H1 (cell line): Measurements from ENCODE around the gene CLDN7. TPM values are rescaled to one million over a fixed set of nuclear protein-coding genes. Genes with fewer than 3 reads are reported as not detected.

Experiments
- CTCF ChIA-PET: fragments of 300-600 bp; sonication (Branson Sonifier 250); formaldehyde crosslinking; loops from one replicate; lab custom pipeline; 2021; ENCODE audit not compliant: partially characterized antibody; lab: Charles Lee
- POLR2A ChIA-PET: fragments of 300-600 bp; sonication (Branson Sonifier 250); formaldehyde crosslinking; loops from one replicate; lab custom pipeline; 2021; ENCODE audit warnings: inconsistent platforms; ENCODE audit not compliant: partially characterized antibody; lab: Charles Lee
- DNase-seq, 2 experiments: peaks; one replicate each; pipeline versions ENCODE4 v3.0.0 to v3.0.0-alpha.2; 2010 to 2022; ENCODE audit warnings: low spot score in 2 of 2, low read depth in 1 of 2, mixed read lengths in 1 of 2
- FAIRE-seq: peaks from 2 replicates; lab custom pipeline; 2011; peaks lifted over from hg19 to GRCh38; lab: Jason Lieb, UNC
- H2AFZ ChIP-seq: 2 replicates; pipeline ENCODE4 v1.8.1; 2012; ENCODE audit warnings: low read length, inconsistent platforms
- H2AK5ac ChIP-seq: 2 replicates; pipeline ENCODE4 v1.6.1; 2013; ENCODE audit warnings: low read depth, low read length
- H2BK120ac ChIP-seq: replicated peaks from 2 replicates; pipeline ENCODE3; 2013; ENCODE audit warnings: low read depth, low read length, inconsistent platforms
- H2BK12ac ChIP-seq: 2 replicates; pipeline ENCODE4 v1.6.1; 2013; ENCODE audit warnings: low read depth, low read length
- H2BK15ac ChIP-seq: 2 replicates; pipeline ENCODE4 v1.6.1; 2013; ENCODE audit warnings: low read length
- H2BK20ac ChIP-seq: 2 replicates; pipeline ENCODE4 v1.6.1; 2013; ENCODE audit warnings: low read length
- H2BK5ac ChIP-seq: 2 replicates; pipeline ENCODE4 v1.6.1; 2013; ENCODE audit warnings: low read depth, low read length
- H3K14ac ChIP-seq: 2 replicates; pipeline ENCODE4 v1.6.1; 2013; ENCODE audit warnings: inconsistent platforms; ENCODE audit not compliant: insufficient read length
- H3K18ac ChIP-seq: 2 replicates; pipeline ENCODE4 v1.6.1; 2013; ENCODE audit warnings: low read length; ENCODE audit errors: extremely low read depth
- H3K23ac ChIP-seq: 2 replicates; pipeline ENCODE4 v1.6.1; 2013; ENCODE audit warnings: inconsistent platforms; ENCODE audit not compliant: insufficient read length
- H3K23me2 ChIP-seq: 2 replicates; pipeline ENCODE4 v1.6.1; 2013; ENCODE audit warnings: low read depth, low read length
- H3K27ac ChIP-seq: 2 replicates; pipeline ENCODE4 v1.6.1; 2011; ENCODE audit warnings: low read depth, low read length, inconsistent platforms
- H3K27me3 ChIP-seq, 4 experiments: replicated peaks in 1 of 4; 1 replicate in 1 of 4; 2 replicates in 3 of 4; pipeline versions ENCODE4 v1.6.1 to v1.8.1; 2011 to 2013; ENCODE audit warnings: low read length in 3 of 4, mild to moderate bottlenecking in 3 of 4, inconsistent platforms in 2 of 4, mixed read lengths in 2 of 4, moderate library complexity in 1 of 4; ENCODE audit not compliant: control insufficient read depth in 3 of 4, insufficient read depth in 3 of 4; ENCODE audit errors: extremely low read depth in 1 of 4
- H3K36me3 ChIP-seq, 4 experiments: 2 replicates each; pipeline versions ENCODE4 v1.6.1 to v1.8.1; 2011 to 2013; ENCODE audit warnings: mild to moderate bottlenecking in 4 of 4, low read length in 3 of 4, moderate library complexity in 2 of 4, control low read depth in 1 of 4, inconsistent platforms in 1 of 4; ENCODE audit not compliant: insufficient read depth in 4 of 4, control insufficient read depth in 2 of 4
- H3K4ac ChIP-seq: replicated peaks from 2 replicates; pipeline ENCODE3; 2013; ENCODE audit warnings: low read length, low read depth, mixed read lengths, inconsistent platforms; ENCODE audit not compliant: insufficient read length
- H3K4me1 ChIP-seq, 4 experiments: replicated peaks in 1 of 4; 1 replicate in 1 of 4; 2 replicates in 3 of 4; pipeline versions ENCODE4 v1.6.1 to v1.8.1; 2011 to 2013; ENCODE audit warnings: low read length in 3 of 4, inconsistent platforms in 2 of 4, mixed read lengths in 1 of 4; ENCODE audit not compliant: insufficient read depth in 4 of 4, control insufficient read depth in 3 of 4
- H3K4me2 ChIP-seq, 2 experiments: 2 replicates each; pipeline versions ENCODE4 v1.6.1 to v1.8.1; 2011 to 2013; ENCODE audit warnings: low read depth in 2 of 2, low read length in 2 of 2, control low read depth in 1 of 2, inconsistent platforms in 1 of 2, mild to moderate bottlenecking in 1 of 2; ENCODE audit not compliant: insufficient read depth in 1 of 2
- H3K4me3 ChIP-seq, 4 experiments: fragments of 200-600, 300-600 bp in 1 of 4; sonication (generic), shearing (Covaris generic), sonication (Bioruptor Twin) in 1 of 4; 2 replicates each; pipeline versions ENCODE4 v1.5.1 to v1.8.1; 2011 to 2016; ENCODE audit warnings: low read length in 4 of 4, low read depth in 3 of 4, control low read depth in 2 of 4, inconsistent platforms in 2 of 4, mild to moderate bottlenecking in 2 of 4, mixed read lengths in 1 of 4, moderate library complexity in 1 of 4; ENCODE audit not compliant: insufficient read depth in 2 of 4; ENCODE audit errors: extremely low read depth in 1 of 4
- H3K56ac ChIP-seq: replicated peaks from 2 replicates; pipeline ENCODE3; 2013; ENCODE audit warnings: low read depth, mild to moderate bottlenecking, mixed read lengths, low read length, inconsistent platforms; ENCODE audit not compliant: insufficient read length
- H3K79me1 ChIP-seq: 2 replicates; pipeline ENCODE4 v1.6.1; 2013; ENCODE audit warnings: low read depth, low read length, control low read depth
- H3K79me2 ChIP-seq, 2 experiments: 2 replicates each; pipeline versions ENCODE4 v1.6.1 to v1.8.1; 2012 to 2013; ENCODE audit warnings: low read length in 2 of 2, mild to moderate bottlenecking in 2 of 2, inconsistent platforms in 1 of 2; ENCODE audit not compliant: insufficient read depth in 2 of 2, control insufficient read depth in 1 of 2
- H3K9ac ChIP-seq, 4 experiments: replicated peaks in 1 of 4; 1 replicate in 1 of 4; 2 replicates in 3 of 4; pipeline versions ENCODE4 v1.6.1 to v1.8.1; 2011 to 2013; ENCODE audit warnings: low read depth in 3 of 4, low read length in 3 of 4, control low read depth in 2 of 4, mild to moderate bottlenecking in 2 of 4, moderate library complexity in 2 of 4, inconsistent platforms in 1 of 4; ENCODE audit errors: extremely low read depth in 1 of 4
- H3K9me3 ChIP-seq, 2 experiments: 2 replicates each; pipeline versions ENCODE4 v1.6.1 to v1.8.1; 2012 to 2013; ENCODE audit warnings: mild to moderate bottlenecking in 2 of 2, moderate library complexity in 2 of 2, control low read depth in 1 of 2, inconsistent platforms in 1 of 2, low read depth in 1 of 2, low read length in 1 of 2, mixed read lengths in 1 of 2; ENCODE audit not compliant: insufficient read depth in 2 of 2
- H4K20me1 ChIP-seq, 2 experiments: replicated peaks in 1 of 2; 2 replicates each; pipeline versions ENCODE3 to v1.8.1; 2011 to 2013; ENCODE audit warnings: inconsistent platforms in 2 of 2, low read length in 2 of 2, mild to moderate bottlenecking in 1 of 2; ENCODE audit not compliant: insufficient read depth in 2 of 2, control insufficient read depth in 1 of 2
- H4K5ac ChIP-seq: 2 replicates; pipeline ENCODE4 v1.6.1; 2013; ENCODE audit warnings: low read length, low read depth, mixed read lengths, inconsistent platforms; ENCODE audit not compliant: insufficient read length
- H4K8ac ChIP-seq: 2 replicates; pipeline ENCODE4 v1.8.0; 2013; ENCODE audit warnings: mild to moderate bottlenecking, moderate library complexity, low read length, inconsistent platforms; ENCODE audit not compliant: insufficient read depth; ENCODE audit errors: extremely low read depth
- H4K91ac ChIP-seq: replicated peaks from 2 replicates; pipeline ENCODE3; 2013; ENCODE audit warnings: low read length, mixed read lengths, inconsistent platforms; ENCODE audit not compliant: insufficient read length
- EGR1 ChIP-seq: IDR thresholded peaks from 2 replicates; pipeline ENCODE4 v1.6.1; 2011; ENCODE audit warnings: low read depth, low read length, borderline replicate concordance
- GABPA ChIP-seq: IDR thresholded peaks from 2 replicates; pipeline ENCODE4 v1.6.1; 2011; ENCODE audit warnings: mild to moderate bottlenecking, low read length, moderate library complexity, borderline replicate concordance; ENCODE audit not compliant: insufficient read depth
- WGBS, 2 experiments: shearing (Covaris generic) in 1 of 2; methylation state at CpG; one replicate each; pipeline versions ENCODE4 v1.1.6 to v1.1.7; 2013 to 2015; ENCODE audit warnings: low lambda C conversion rate in 2 of 2, mixed read lengths in 2 of 2, inconsistent platforms in 1 of 2, low coverage in 1 of 2, missing lambda C conversion rate in 1 of 2; ENCODE audit not compliant: insufficient replicate concordance in 2 of 2, insufficient coverage in 1 of 2, insufficient read length in 1 of 2; ENCODE audit errors: extremely low coverage in 1 of 2, missing lambda C conversion rate in 1 of 2; 5-methylcytosine and 5-hydroxymethylcytosine counted together
- polyA plus RNA-seq, 7 experiments: library from polyadenylated mRNA; depleted of rRNA in 3 of 7; stranded (reverse) in 5 of 7; unstranded in 2 of 7; fragments of >200 nt in 5 of 7; fragments of 200-250 nt in 2 of 7; gene quantifications; 1 replicate in 5 of 7; 2 replicates in 1 of 7; 4 replicates in 1 of 7; pipeline versions ENCODE4 v1.2.1 to v1.2.3, GENCODE V29; 2011 to 2013; ENCODE audit warnings: missing spikeins in 2 of 7, mixed read lengths in 2 of 7
- total RNA-seq: library from RNA; stranded (reverse); fragmentation: NEBNext Ultra II Directional; extraction: Animal tissue kit (Norgen Biotek cat#: 25700); gene quantifications from 2 replicates; pipeline ENCODE4 v1.2.1, GENCODE V29; 2021

Gene CLDN7
- total and polyA plus RNA-seq, 2 of the 8 experiments (the other 6 are each of a cell fraction or from before 2014, with no cell fraction given): 118 to 119 TPM

DNA sequence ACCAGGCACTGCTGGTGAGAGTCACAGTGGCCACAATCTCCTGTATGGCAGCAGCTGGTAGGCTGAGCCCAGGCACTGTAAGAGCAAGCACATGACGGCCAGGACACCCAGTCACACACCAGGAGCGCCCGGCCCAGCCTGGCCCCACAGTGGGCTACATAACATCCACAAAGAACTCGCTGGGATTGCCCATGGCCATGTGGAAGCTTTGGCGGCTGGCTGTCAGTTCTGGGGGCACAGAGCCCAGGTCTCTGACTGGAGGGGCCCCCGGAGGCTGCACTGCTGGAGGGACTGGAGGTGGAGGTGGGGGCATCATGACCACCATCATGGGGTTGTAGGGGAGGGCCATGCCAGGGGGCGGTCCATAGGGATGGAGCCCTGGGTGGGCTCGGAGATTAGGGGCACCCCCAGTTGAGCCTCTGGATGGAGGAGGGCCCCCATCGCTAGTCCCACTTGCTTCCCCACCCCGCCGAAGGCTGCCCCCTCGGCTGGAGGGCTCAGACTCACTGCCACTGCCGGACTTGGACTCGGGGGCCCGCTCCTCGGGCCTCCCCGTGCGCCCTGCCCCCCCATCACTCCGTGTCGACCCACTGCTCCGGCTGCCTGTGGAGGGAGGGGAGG, 36.5 kb downstream of the CLDN7 start:
- FAIRE-seq (no peak), DNase-seq (no peak)
- Histone ChIP-seq H4K8ac (no peak overlapping the region), H2BK15ac (no peak overlapping the region), H2BK20ac (no peak overlapping the region), H2BK12ac (no peak overlapping the region), H3K23ac (no peak overlapping the region), H3K14ac (no peak overlapping the region), H3K79me2 (peaks cover 0 to 9% of the 10 kb centered on the region in 2 experiments; a peak in 2 of 4 replicates), H3K27me3 (no peaks in the 10 kb centered on the region), H3K4me3 (no peak overlapping the region), H4K91ac (no peak overlapping the region), H3K79me1 (peaks cover 2% of the 10 kb centered on the region), H2AK5ac (no peak overlapping the region), H2AFZ (no peak overlapping the region), H3K18ac (no peak overlapping the region), H3K4me1 (peaks cover 0 to 5% (median under 1%) of the 10 kb centered on the region in 4 experiments; a peak in 2 of 7 replicates), H3K9ac (no peak overlapping the region), H3K23me2 (no peaks in the 10 kb centered on the region), H3K4me2 (no peak overlapping the region), H3K36me3 (peaks cover 28 to 77% (median 66%) of the 10 kb centered on the region in 4 experiments), H4K20me1 (peaks cover 16 to 49% of the 10 kb centered on the region in 2 experiments), H4K5ac (no peak overlapping the region), H3K4ac (no peak overlapping the region), H2BK5ac (no peak overlapping the region), H3K27ac (no peak overlapping the region), H2BK120ac (no peak overlapping the region), H3K56ac (no peak overlapping the region), H3K9me3 (no peaks in the 10 kb centered on the region)
- WGBS, 2 experiments: 94% methylated on average over 15 of the region's 21 CpGs; no CpG with 5 or more reads in 1 of the 2 experiments
- no peak for TF ChIP-seq EGR1
- TF ChIP-seq GABPA: no peak
- ChIA-PET POLR2A (interaction anchor here (1.3 to 10.7 kb wide), 4 partner anchors 12 to 88 kb away, joined by 3 to 386 read pairs (median 30); partner anchors contain the start of genes DVL2, GABARAP, GPS2 and PHF23), CTCF (interaction anchor here (1.1 kb wide), 1 partner anchor 12 kb away, joined by 4 read pairs; no protein-coding TSS in a partner anchor)
